Transverse colon (tissue), 3 donors: ENCODE data around the gene KRTAP12-2.

Source experiments
- CTCF ChIP-seq, 5 experiments: fragments of 200-600 bp in 3 of 5; fragments of 450-650 bp in 2 of 5; sonication (generic) in 3 of 5; IDR thresholded peaks; 1 replicate in 2 of 5; 2 replicates in 3 of 5; pipeline ENCODE4 v1.5.1; 2016 to 2017; ENCODE audit warnings: antibody characterized with exemption in 5 of 5, inconsistent platforms in 3 of 5, mild to moderate bottlenecking in 2 of 5, moderate library complexity in 1 of 5
- POLR2A ChIP-seq: fragments of 450-650 bp; IDR thresholded peaks from one replicate; pipeline ENCODE4 v1.6.1; 2016; ENCODE audit warnings: antibody characterized with exemption, mild to moderate bottlenecking, moderate library complexity

- no peak for TF ChIP-seq POLR2A
- no peak for TF ChIP-seq CTCF (IDR thresholded peaks at IDR 0.05)
Observed at GRCh38 chr21:44702973-44703730, 36.4 kb upstream of the KRTAP12-2 start.
